SK-N-MC (cell line): ENCODE measurements around the gene KCNF1.

ENCODE experiments used
- DNase-seq: peaks from one replicate; pipeline ENCODE4 v3.0.0-alpha.2; 2011; ENCODE audit warnings: low read depth, low spot score
- H3K27ac ChIP-seq: fragments of 200-600 bp; sonication (generic); 2 replicates; pipeline ENCODE4 v1.5.1; 2016; ENCODE audit warnings: mixed run types
- H3K36me3 ChIP-seq: fragments of 200-600 bp; sonication (generic); 2 replicates; pipeline ENCODE4 v1.6.1; 2017; ENCODE audit warnings: antibody characterized with exemption, low read length, mixed read lengths; ENCODE audit not compliant: insufficient read depth
- H3K4me3 ChIP-seq: fragments of 200-600 bp; sonication (generic); 2 replicates; pipeline ENCODE4 v1.5.1; 2016
- H3K9ac ChIP-seq: fragments of 200-600 bp; sonication (generic); 2 replicates; pipeline ENCODE4 v1.8.0; 2017; ENCODE audit warnings: mixed run types, mixed read lengths; ENCODE audit not compliant: insufficient read length
- H3K9me3 ChIP-seq: fragments of 200-600 bp; sonication (generic); 2 replicates; pipeline ENCODE4 v1.6.1; 2017; ENCODE audit warnings: low read depth, mild to moderate bottlenecking, antibody characterized with exemption, low read length, moderate library complexity, mixed read lengths
- EZH2 ChIP-seq: fragments of 200-600 bp; sonication (generic); IDR thresholded peaks from one replicate; pipeline ENCODE4 v1.6.1; 2017; ENCODE audit warnings: antibody characterized with exemption
- FOXP2 ChIP-seq: optimal IDR thresholded peaks from 2 replicates; pipeline ENCODE3; 2011; ENCODE audit warnings: mild to moderate bottlenecking, moderate library complexity; ENCODE audit not compliant: insufficient read depth; ENCODE audit errors: extremely low read length, control extremely low read depth
- POLR2AphosphoS5 ChIP-seq: IDR thresholded peaks from 2 replicates; pipeline ENCODE4 v1.6.1; 2012; ENCODE audit warnings: mild to moderate bottlenecking, low read depth, low read length, borderline replicate concordance

The KCNF1 gene

DNA sequence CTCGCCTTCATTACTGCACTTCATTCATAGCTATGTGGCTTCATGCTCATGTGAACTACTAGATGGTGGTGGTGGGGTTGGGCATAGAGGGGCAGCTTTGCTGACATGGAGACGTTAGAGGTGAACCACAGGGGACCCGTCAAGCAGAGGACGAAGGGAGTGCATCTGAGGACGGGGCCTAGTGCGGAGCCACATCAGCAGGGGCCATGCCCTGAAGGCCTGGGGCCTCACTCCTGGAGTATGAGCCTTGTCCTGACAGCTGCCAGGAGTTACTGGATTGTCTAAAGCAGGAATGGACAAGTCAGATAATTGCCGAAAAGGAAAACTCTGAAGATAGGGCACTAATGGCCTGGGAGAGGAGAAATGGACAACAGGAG, 36.4 kb downstream of the KCNF1 start:
- H3K36me3 ChIP-seq, result no peaks in the 10 kb centered on the region

DNA sequence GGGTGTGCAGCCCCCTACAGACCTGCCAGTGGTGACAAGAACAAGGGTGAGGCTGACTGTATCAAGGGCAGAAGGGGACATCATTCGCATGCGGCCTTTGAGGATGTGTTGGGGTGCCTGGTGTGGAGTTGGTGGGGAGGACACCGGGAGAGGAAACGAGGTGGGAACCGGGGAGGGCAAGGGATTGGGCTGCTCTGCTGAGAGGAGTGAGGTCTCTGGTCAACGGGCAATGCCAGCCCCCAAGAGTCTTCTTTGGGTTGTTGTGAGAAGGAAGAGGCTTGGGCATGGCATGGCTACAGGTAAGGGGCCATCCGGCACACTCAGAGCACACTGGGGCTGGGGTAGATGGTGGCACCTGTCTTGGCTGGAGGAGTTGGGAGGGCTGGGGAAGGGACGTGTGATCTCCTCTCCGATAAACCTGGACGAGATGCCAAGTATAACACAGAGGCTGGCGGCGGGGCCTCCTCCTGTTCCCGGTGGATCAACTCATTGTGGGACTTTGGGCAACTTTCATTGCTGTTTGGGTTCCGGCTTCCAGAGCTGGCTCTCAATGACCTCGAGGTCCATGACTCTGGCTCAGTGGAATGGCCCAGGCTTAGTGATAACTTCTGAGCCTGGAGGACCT, 37.0 kb downstream of the KCNF1 start:
- TF ChIP-seq POLR2AphosphoS5 (no peak), FOXP2 (no peak), EZH2 (no peak)
- no peak overlapping the region for H3K27ac ChIP-seq
- no peaks in the 10 kb centered on the region for H3K36me3 ChIP-seq
- no peak overlapping the region for H3K9ac ChIP-seq
- H3K4me3 ChIP-seq, result no peak overlapping the region
- DNase-seq, result no peak
- no peaks in the 10 kb centered on the region for H3K9me3 ChIP-seq

More for the DNA sequence above, 36.4 kb downstream of the KCNF1 start:
- DNase-seq, result no peak
- no peak for TF ChIP-seq FOXP2
- Histone ChIP-seq H3K27ac (no peak overlapping the region), H3K9me3 (no peaks in the 10 kb centered on the region), H3K9ac (no peak overlapping the region), H3K4me3 (no peak overlapping the region)

DNA sequence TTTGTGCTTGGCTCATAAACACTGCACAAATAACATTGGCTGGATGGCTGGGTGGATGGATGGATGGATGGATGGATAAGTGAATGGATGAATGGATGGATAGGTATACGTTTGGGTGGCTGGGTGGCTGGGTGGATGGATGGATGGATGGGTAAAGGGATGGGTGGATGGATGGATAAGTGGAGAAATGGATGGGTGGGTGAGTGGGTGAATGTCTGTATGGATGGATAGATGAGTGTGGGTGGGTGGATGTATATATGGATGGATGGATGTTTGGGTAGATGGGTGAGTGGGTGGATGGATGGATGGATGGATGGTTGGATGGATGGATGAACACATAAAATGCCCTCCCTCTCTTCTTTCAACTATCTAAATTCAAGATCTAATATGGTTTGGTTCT, 38.1 kb downstream of the KCNF1 start:
- Histone ChIP-seq H3K4me3 (no peak overlapping the region), H3K36me3 (no peaks in the 10 kb centered on the region), H3K9me3 (no peaks in the 10 kb centered on the region), H3K9ac (no peak overlapping the region), H3K27ac (no peak overlapping the region)
- TF ChIP-seq FOXP2 (no peak), EZH2 (no peak), POLR2AphosphoS5 (no peak)
- DNase-seq, result no peak

DNA sequence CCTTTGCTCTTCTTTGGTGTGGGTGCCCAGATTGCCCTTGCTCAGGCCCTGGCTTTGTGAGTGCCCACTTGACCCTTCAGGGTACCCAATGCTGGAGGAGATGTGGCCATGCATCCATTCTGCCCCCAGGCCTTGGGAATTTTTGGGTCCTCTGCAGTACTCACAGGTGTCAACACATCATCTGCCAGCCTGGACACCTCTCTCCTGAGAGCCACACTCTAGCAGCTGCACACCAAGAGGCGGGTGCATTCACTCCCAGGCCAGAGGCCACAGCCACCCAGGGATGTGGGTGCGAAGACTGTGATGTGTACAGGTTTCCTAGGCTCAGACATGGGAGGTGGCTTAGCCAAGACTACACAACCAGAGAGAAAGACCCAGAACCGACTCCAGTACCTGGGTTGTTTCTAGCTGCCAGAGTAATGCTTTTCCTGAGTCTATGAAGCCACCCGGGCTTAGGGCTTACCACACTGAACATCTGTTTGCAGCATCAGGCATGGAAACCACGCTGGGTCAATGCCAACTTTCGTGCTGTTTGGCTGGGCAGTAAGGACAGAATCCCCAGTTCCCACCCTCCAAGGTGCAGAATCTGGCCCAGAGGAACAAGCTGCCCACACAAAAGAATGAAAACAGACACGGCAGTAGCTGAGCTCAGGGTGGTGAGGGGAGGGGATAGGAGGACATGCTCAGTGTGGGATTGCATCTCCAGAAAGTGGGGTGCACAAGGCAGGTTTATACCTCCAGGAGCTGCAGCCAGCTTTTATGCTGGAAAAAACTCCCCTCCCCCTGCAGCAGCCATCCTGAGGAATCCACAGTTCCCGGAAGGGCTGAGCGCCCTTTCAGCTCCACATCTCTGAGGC, 40.1 kb downstream of the KCNF1 start:
- Histone ChIP-seq H3K9ac (no peak overlapping the region), H3K9me3 (no peaks in the 10 kb centered on the region), H3K4me3 (no peak overlapping the region), H3K36me3 (no peaks in the 10 kb centered on the region), H3K27ac (no peak overlapping the region)
- DNase-seq, result no peak
- no peak for TF ChIP-seq EZH2
- no peak for TF ChIP-seq POLR2AphosphoS5
- no peak for TF ChIP-seq FOXP2

DNA sequence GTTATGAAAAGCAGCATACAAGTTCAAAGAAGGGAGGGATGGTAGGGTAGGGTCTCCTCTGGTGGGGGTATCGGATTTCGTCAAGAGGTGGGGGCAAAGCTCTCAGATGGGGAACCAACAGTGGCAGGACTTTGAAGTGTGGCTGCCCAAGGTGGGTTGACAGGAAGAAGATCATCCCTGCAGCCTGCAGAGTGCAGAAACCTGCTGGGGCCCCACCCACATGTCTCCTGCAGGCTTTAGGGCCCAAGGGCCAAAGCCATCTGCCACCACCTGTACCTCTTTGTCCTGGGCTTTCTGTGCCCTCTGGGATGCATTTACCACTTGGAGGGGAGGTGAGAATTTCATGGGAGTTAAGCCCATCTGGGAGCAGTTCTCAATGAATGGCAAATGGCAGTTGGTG, 42.7 kb downstream of the KCNF1 start:
- Histone ChIP-seq H3K27ac (no peak overlapping the region), H3K9ac (no peak overlapping the region), H3K36me3 (no peaks in the 10 kb centered on the region), H3K4me3 (no peak overlapping the region), H3K9me3 (no peaks in the 10 kb centered on the region)
- TF ChIP-seq POLR2AphosphoS5 (no peak), FOXP2 (no peak), EZH2 (no peak)
- no peak for DNase-seq

DNA sequence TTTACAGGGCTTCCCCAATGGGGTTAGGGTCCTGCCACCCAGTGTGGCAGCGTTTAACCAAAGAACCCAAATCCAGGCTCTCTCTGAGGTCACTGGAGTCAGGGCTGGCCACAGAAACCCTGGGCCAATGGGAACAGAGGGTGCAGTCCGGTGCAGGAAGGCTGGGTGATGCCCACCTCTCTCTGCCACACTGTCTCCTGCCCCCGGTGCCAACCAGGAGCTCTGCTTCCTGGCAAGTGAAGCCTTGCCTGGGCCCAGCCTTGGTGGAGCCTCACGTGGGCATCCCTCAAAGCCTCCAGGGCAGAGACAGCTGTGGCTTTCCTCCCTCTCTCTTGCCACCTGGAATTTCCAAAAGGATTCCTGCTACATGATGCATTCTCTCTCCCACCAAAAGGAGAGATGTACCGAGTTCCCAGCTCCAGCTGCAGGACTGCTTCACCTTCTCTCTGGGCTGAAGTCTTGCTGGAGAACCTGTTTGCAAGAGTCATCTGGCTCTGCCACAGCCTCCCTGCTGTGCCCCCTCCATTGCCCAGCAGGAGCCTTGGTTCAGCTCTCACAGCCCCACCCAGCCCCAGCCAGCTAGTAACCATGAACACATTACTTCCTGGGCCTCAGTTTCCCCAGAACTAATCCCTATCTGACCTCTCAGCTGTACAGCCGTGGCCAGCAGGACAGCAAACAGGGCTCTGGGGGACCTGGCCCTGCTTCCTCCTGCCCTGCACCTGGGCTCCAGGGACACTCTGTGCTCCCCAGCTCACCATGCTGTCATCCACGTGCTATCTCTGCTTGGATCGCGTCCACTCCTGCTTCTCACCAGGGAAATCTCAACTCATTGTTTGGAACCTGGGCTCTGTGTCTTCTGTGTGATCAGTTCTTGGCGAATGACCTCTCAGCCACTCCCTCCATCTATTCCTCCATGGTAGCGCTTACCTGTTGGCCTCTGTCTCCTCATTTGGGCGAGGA, 43.4 kb downstream of the KCNF1 start:
- Histone ChIP-seq H3K9ac (no peak overlapping the region), H3K4me3 (no peak overlapping the region), H3K27ac (no peak overlapping the region), H3K36me3 (no peaks in the 10 kb centered on the region), H3K9me3 (no peaks in the 10 kb centered on the region)
- DNase-seq, result no peak
- no peak for TF ChIP-seq POLR2AphosphoS5
- TF ChIP-seq FOXP2, result no peak
- TF ChIP-seq EZH2, result no peak

DNA sequence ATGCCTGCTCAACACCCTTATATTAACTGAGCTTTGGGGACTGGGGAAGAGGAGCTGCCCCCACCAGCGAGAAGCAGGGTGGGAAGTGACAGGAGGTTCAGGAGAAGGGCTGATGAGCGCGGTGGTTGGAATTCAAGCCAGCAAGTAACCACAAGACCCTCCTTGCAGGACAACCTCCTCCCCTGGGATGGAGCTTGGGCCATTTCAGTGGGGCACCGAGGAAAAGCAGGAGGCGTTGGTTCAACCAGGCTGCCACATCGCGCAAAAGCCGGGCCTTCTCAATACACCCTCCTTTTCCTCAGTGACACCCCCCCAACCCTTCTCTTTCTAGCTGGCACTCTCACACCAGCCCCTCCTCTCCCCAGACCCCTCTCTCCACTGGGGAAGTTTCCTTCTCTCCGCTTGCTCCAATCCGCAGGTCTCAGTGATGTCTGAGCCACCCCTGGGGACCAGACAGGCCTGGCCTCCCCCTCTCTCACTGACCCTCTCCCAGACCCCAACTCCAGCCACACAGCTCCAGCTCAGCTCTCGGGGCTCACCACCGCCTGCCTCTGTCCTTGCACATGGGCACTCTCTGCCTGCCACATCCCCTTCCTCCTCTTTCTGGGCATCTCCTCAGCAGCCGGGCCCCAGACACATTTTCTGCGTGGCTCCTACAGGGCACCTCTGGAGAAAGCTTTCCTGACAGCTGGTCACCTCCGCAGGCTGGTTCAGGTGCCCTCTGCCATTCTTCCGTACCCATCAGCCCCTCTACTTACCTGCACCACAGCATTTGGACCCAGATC, 44.5 kb downstream of the KCNF1 start:
- no peaks in the 10 kb centered on the region for H3K36me3 ChIP-seq
- TF ChIP-seq FOXP2, result no peak
- no peak for TF ChIP-seq EZH2
- no peak for TF ChIP-seq POLR2AphosphoS5
- no peak overlapping the region for H3K9ac ChIP-seq
- no peaks in the 10 kb centered on the region for H3K9me3 ChIP-seq
- DNase-seq, result no peak
- H3K4me3 ChIP-seq, result no peak overlapping the region
- H3K27ac ChIP-seq, result no peak overlapping the region
